NB4 (cell line): ENCODE results near the gene MAGI2.

ENCODE experiments used
- DNase-seq: peaks from one replicate; pipeline ENCODE4 v3.0.0; 2010; ENCODE audit warnings: low read depth
- H3K4me3 ChIP-seq: one replicate; pipeline ENCODE4 v1.5.1; 2011; ENCODE audit warnings: mild to moderate bottlenecking, low read depth, low read length, moderate library complexity
- CTCF ChIP-seq: IDR thresholded peaks from one replicate; pipeline ENCODE4 v1.5.1; 2012; ENCODE audit warnings: low read depth, low read length
- MAX ChIP-seq: IDR thresholded peaks from 2 replicates; pipeline ENCODE4 v1.6.1; 2011; ENCODE audit warnings: low read depth, low read length
- MYC ChIP-seq: IDR thresholded peaks from 2 replicates; pipeline ENCODE4 v1.6.1; 2011; ENCODE audit warnings: low read depth, low read length
- POLR2A ChIP-seq: IDR thresholded peaks from 2 replicates; pipeline ENCODE4 v1.6.1; 2011; ENCODE audit warnings: mild to moderate bottlenecking; ENCODE audit not compliant: insufficient read length; ENCODE audit errors: extremely low read depth

MAGI2 gene

DNA sequence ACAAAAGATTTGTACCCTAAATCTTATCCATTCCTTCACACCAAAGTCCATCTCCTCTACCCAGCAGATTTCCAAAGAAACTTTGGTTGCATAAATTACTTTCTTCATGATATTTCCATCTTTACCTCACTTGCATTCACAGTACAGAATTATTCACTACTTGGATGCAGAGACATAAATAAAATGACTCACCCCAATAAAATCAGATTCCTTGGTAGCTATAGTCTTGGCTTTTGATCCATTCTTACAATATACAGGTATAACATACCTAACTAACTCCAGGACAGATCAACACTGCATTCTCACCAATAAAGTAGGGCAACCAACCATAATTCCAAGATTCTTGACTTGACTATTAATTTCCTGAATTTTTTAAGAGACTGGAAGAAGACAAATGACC, 815.1 kb downstream of the MAGI2 start:
- TF ChIP-seq MYC (no peak), MAX (no peak), CTCF (no peak), POLR2A (no peak)
- no peak for DNase-seq
- H3K4me3 ChIP-seq: no peak overlapping the region

DNA sequence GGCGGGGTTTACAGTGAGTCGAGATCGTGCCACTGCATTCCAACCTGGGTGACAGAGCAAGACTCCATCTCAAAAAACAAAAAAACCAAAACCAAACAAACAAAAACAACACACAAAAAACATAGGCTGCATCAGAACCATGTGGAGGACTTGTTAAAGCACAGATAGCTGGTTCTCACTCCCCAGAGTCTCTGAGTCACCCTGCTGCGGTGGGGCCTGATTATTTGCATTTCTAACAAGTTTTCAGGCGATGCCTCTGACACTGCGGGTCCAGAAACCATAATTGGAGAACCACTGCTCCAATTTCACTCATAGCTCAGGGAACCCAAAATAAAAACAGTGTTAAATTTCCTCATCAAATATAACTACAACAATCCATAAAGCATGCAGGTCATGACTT, 816.7 kb downstream of the MAGI2 start:
- DNase-seq: no peak
- H3K4me3 ChIP-seq: no peak overlapping the region
- TF ChIP-seq MYC (no peak), MAX (no peak), CTCF (no peak), POLR2A (no peak)

GRCh38 chr7:78635026-78635793, 818.3 kb downstream of the MAGI2 start:
- no peak for DNase-seq
- no peak for TF ChIP-seq CTCF
- TF ChIP-seq MAX: no peak
- TF ChIP-seq MYC: no peak
- TF ChIP-seq POLR2A: no peak
- no peak overlapping the region for H3K4me3 ChIP-seq

- no peak for DNase-seq
- no peak overlapping the region for H3K4me3 ChIP-seq
- TF ChIP-seq CTCF (no peak), MYC (no peak), MAX (no peak), POLR2A (no peak)
Observed at GRCh38 chr7:78634093-78634492, 819.4 kb downstream of the MAGI2 start.

GRCh38 chr7:78620920-78621319, 832.5 kb downstream of the MAGI2 start:
- no peak overlapping the region for H3K4me3 ChIP-seq
- TF ChIP-seq MYC (no peak), POLR2A (no peak), CTCF (no peak), MAX (no peak)
- peak; percentile 34 for DNase-seq
